Mesendoderm (in vitro differentiated cells): ENCODE data around the gene SLC6A2.

ENCODE experiments used
- DNase-seq: peaks from one replicate; pipeline ENCODE4 v3.0.0; 2013
- H2AK5ac ChIP-seq: 2 replicates; pipeline ENCODE4 v1.6.1; 2013; ENCODE audit warnings: low read length, inconsistent platforms
- H2BK120ac ChIP-seq: 2 replicates; pipeline ENCODE4 v1.6.1; 2013; ENCODE audit warnings: low read depth, mild to moderate bottlenecking, low read length, moderate library complexity, mixed read lengths
- H2BK15ac ChIP-seq: replicated peaks from 2 replicates; pipeline ENCODE4 v1.6.1; 2013; ENCODE audit warnings: low read depth, mild to moderate bottlenecking, moderate library complexity
- H2BK5ac ChIP-seq: 2 replicates; pipeline ENCODE4 v1.6.1; 2013; ENCODE audit warnings: low read length, inconsistent platforms
- H3K18ac ChIP-seq: 2 replicates; pipeline ENCODE4 v1.6.1; 2013; ENCODE audit warnings: mild to moderate bottlenecking, low read length, mixed read lengths
- H3K23ac ChIP-seq: one replicate; pipeline ENCODE4 v1.6.1; 2013; ENCODE audit warnings: low read length
- H3K27ac ChIP-seq: 2 replicates; pipeline ENCODE4 v1.5.1; 2013; ENCODE audit warnings: low read depth, mild to moderate bottlenecking, inconsistent platforms, low read length, moderate library complexity
- H3K27me3 ChIP-seq: 2 replicates; pipeline ENCODE4 v1.6.1; 2013; ENCODE audit warnings: low read length, control low read depth, mild to moderate bottlenecking, inconsistent platforms; ENCODE audit not compliant: insufficient read depth, poor library complexity
- H3K36me3 ChIP-seq: 2 replicates; pipeline ENCODE4 v1.6.1; 2013; ENCODE audit warnings: low read length, inconsistent platforms; ENCODE audit not compliant: control insufficient read depth, insufficient read depth
- H3K4ac ChIP-seq: one replicate; pipeline ENCODE4 v1.6.1; 2013; ENCODE audit warnings: low read depth, mild to moderate bottlenecking, low read length, moderate library complexity
- H3K4me1 ChIP-seq: 2 replicates; pipeline ENCODE4 v1.6.1; 2013; ENCODE audit warnings: low read depth, low read length, inconsistent platforms; ENCODE audit not compliant: control insufficient read depth
- H3K4me2 ChIP-seq: 2 replicates; pipeline ENCODE4 v1.6.1; 2013; ENCODE audit warnings: low read length
- H3K4me3 ChIP-seq: 2 replicates; pipeline ENCODE4 v1.5.1; 2013; ENCODE audit warnings: mild to moderate bottlenecking, low read length
- H3K56ac ChIP-seq: one replicate; pipeline ENCODE4 v1.6.1; 2013; ENCODE audit warnings: low read length
- H3K79me1 ChIP-seq: 2 replicates; pipeline ENCODE4 v1.6.1; 2013; ENCODE audit warnings: low read length, inconsistent platforms
- H3K79me2 ChIP-seq: 2 replicates; pipeline ENCODE4 v1.6.1; 2013; ENCODE audit warnings: mild to moderate bottlenecking, low read length; ENCODE audit not compliant: control insufficient read depth, insufficient read depth
- H3K9ac ChIP-seq: 2 replicates; pipeline ENCODE4 v1.6.1; 2013; ENCODE audit warnings: low read length, inconsistent platforms
- H4K5ac ChIP-seq: one replicate; pipeline ENCODE4 v1.6.1; 2013; ENCODE audit warnings: low read length
- H4K8ac ChIP-seq: one replicate; pipeline ENCODE4 v1.6.1; 2013; ENCODE audit warnings: low read depth, mild to moderate bottlenecking, control low read depth, low read length, moderate library complexity
- WGBS: extraction: QIAGEN DNeasy Blood & Tissue Kit; methylation state at CpG from one replicate; pipeline ENCODE4 v1.1.7; 2013; ENCODE audit warnings: low lambda C conversion rate, missing lambda C conversion rate; ENCODE audit not compliant: insufficient coverage; ENCODE audit errors: extremely low coverage; 5-methylcytosine and 5-hydroxymethylcytosine counted together

SLC6A2 gene

DNA sequence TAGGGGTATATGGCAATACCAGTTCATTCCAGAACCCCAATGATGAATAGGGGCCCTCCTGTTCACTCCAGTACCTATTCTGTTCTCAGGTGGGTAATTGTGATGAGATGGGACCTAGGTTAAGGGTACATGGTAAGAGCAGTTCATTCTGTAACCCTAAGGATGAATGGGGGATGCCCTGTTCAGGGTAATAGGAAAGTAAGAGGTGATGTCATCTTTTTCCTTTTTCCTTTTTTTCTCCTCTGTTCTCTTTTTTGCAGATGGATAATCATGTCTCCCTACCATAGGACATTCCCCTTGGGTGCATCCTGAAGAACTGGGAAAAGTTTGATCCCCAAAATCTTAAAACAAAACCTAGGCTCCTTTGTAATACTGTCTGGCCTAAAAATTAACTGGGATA, 25.0 kb upstream of the SLC6A2 start:
- no peak overlapping the region for H4K5ac ChIP-seq
- no peak overlapping the region for H2BK120ac ChIP-seq
- H3K4ac ChIP-seq: no peak overlapping the region
- H3K18ac ChIP-seq: no peak overlapping the region
- no peaks in the 10 kb centered on the region for H3K79me1 ChIP-seq
- no peak for DNase-seq
- H3K27me3 ChIP-seq: no peaks in the 10 kb centered on the region
- no peak overlapping the region for H4K8ac ChIP-seq
- H2BK5ac ChIP-seq: no peak overlapping the region
- H2AK5ac ChIP-seq: no peak overlapping the region
- H3K27ac ChIP-seq: no peak overlapping the region
- H3K56ac ChIP-seq: no peak overlapping the region
- H3K36me3 ChIP-seq: no peaks in the 10 kb centered on the region
- no peaks in the 10 kb centered on the region for H3K4me1 ChIP-seq
- no peak overlapping the region for H3K9ac ChIP-seq
- no peak overlapping the region for H3K4me3 ChIP-seq
- H2BK15ac ChIP-seq: no peak overlapping the region
- H3K23ac ChIP-seq: no peak overlapping the region
- no peak overlapping the region for H3K4me2 ChIP-seq
- no peaks in the 10 kb centered on the region for H3K79me2 ChIP-seq

DNA sequence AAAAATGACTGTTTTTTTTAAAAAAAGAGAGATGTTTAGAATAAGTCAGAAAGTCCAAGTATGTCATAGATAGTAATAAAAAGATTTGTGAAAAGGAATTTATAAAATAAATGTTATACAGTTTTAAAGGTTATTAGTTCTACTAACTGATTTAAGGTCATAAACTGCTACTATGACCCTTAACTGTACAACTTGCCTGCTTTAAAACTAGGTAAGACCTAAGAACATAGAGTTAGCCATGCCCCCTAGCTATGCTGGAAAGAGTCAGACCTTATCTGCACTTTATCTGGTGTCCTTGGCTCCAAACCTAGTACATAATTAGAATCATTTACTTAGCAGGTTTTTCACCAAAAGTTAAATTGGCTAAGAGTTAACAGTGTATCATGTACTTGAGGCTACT, 23.5 kb upstream of the SLC6A2 start:
- no peak overlapping the region for H2AK5ac ChIP-seq
- no peak overlapping the region for H2BK15ac ChIP-seq
- no peaks in the 10 kb centered on the region for H3K36me3 ChIP-seq
- H3K56ac ChIP-seq: no peak overlapping the region
- H4K8ac ChIP-seq: no peak overlapping the region
- H3K4me2 ChIP-seq: no peak overlapping the region
- no peaks in the 10 kb centered on the region for H3K79me1 ChIP-seq
- DNase-seq: no peak
- no peak overlapping the region for H3K4ac ChIP-seq
- H4K5ac ChIP-seq: no peak overlapping the region
- no peak overlapping the region for H2BK5ac ChIP-seq
- H3K27ac ChIP-seq: no peak overlapping the region
- H3K18ac ChIP-seq: no peak overlapping the region
- no peak overlapping the region for H3K4me3 ChIP-seq
- H3K9ac ChIP-seq: no peak overlapping the region
- no peak overlapping the region for H3K23ac ChIP-seq
- H3K27me3 ChIP-seq: no peaks in the 10 kb centered on the region
- H3K4me1 ChIP-seq: no peaks in the 10 kb centered on the region
- no peaks in the 10 kb centered on the region for H3K79me2 ChIP-seq
- H2BK120ac ChIP-seq: no peak overlapping the region

DNA sequence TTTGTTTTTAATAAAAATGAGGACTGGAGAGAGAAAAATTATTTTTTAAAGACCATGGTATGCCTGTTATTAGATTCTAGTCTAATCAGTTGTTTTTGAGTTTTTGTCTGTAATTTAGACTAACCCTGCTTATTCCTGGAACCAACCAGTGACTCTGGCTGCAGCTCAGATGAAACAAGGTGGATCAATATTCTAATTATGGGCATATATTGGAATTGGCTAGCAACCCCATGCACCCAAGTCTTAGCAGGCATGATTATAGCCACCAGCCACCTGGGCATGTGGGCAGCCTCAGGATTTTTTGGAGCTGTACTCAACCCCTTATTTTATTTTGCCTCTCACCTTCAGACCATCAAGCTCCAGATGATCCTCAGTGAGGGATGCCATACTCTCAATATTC, 21.6 kb upstream of the SLC6A2 start:
- no peak for DNase-seq
- Histone ChIP-seq H3K23ac (no peak overlapping the region), H4K5ac (no peak overlapping the region), H3K56ac (no peak overlapping the region), H3K27me3 (no peaks in the 10 kb centered on the region), H3K36me3 (no peaks in the 10 kb centered on the region), H3K4me1 (no peaks in the 10 kb centered on the region), H3K4me3 (no peak overlapping the region), H2AK5ac (no peak overlapping the region), H2BK120ac (no peak overlapping the region), H3K79me1 (no peaks in the 10 kb centered on the region), H3K4me2 (no peak overlapping the region), H4K8ac (no peak overlapping the region), H3K79me2 (no peaks in the 10 kb centered on the region), H2BK15ac (no peak overlapping the region), H3K18ac (no peak overlapping the region), H2BK5ac (no peak overlapping the region), H3K4ac (no peak overlapping the region), H3K27ac (no peak overlapping the region), H3K9ac (no peak overlapping the region)

DNA sequence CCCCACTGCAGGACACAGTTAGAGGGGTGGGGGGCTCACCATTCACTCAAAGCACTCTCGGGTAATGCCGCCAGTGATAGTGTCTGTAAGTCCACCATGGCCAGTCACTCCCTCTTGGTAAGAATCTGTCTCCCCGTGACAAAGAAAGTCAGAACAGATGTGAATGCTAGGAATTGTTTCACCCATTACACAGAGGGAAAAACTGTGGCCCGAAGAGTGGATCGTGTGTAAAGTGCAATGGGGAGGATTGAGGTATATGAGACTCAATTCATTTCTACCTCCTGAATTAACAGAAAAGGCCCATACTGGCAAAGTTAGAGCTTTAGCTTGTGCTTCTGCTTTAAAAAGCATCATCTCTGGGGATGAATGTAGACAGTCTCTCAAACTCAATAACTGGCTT, 17.5 kb upstream of the SLC6A2 start:
- no peak for DNase-seq
- no peaks in the 10 kb centered on the region for H3K27me3 ChIP-seq
- no peak overlapping the region for H3K27ac ChIP-seq
- H3K23ac ChIP-seq: no peak overlapping the region
- no peak overlapping the region for H3K56ac ChIP-seq
- no peaks in the 10 kb centered on the region for H3K79me2 ChIP-seq
- no peak overlapping the region for H3K4me3 ChIP-seq
- H3K9ac ChIP-seq: no peak overlapping the region
- H3K36me3 ChIP-seq: no peaks in the 10 kb centered on the region
- no peaks in the 10 kb centered on the region for H3K4me1 ChIP-seq
- H3K4ac ChIP-seq: no peak overlapping the region
- H2BK15ac ChIP-seq: no peak overlapping the region
- no peak overlapping the region for H2AK5ac ChIP-seq
- no peak overlapping the region for H2BK120ac ChIP-seq
- no peak overlapping the region for H3K18ac ChIP-seq
- no peak overlapping the region for H4K5ac ChIP-seq
- H2BK5ac ChIP-seq: no peak overlapping the region
- H3K4me2 ChIP-seq: no peak overlapping the region
- no peaks in the 10 kb centered on the region for H3K79me1 ChIP-seq
- H4K8ac ChIP-seq: no peak overlapping the region
- WGBS: no CpG with 5 or more reads among the region's 5 CpGs

DNA sequence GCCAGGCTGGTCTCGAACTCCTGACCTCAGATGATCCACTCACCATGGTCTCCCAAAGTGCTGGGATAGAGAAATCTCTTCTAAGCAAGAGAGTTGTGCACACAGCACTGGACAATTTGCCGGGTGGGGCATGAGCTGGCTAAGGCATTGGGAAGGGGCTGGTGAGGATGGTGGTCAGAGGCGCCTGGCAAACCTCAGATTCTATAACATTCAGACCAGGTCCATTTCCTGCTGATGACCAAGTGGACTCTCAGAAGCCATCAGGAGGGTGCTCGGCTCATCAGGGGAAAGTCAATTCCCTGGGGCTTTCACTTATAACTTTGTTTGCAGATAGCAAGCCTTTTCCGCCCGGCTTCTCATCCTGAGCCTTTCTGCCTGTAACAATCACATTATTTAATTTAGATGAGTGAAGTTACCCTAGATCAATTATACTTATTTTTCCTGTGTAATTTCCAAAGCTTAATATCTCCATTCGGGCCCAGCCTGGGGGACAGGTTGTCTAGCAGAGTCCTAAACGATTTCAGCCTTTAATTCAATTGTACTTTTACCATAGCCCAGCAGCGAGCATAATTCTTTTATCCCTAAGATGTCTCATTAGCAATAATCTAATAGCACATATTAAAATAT, 15.0 kb upstream of the SLC6A2 start:
- H3K27ac ChIP-seq: no peak overlapping the region
- H3K4ac ChIP-seq: no peak overlapping the region
- no peak overlapping the region for H4K8ac ChIP-seq
- no peak overlapping the region for H4K5ac ChIP-seq
- no peak overlapping the region for H2BK5ac ChIP-seq
- no peak overlapping the region for H2BK15ac ChIP-seq
- no peak overlapping the region for H3K18ac ChIP-seq
- WGBS: no CpG with 5 or more reads among the region's 9 CpGs
- H3K4me1 ChIP-seq: no peaks in the 10 kb centered on the region
- no peak for DNase-seq
- H3K79me2 ChIP-seq: no peaks in the 10 kb centered on the region
- no peaks in the 10 kb centered on the region for H3K27me3 ChIP-seq
- H2AK5ac ChIP-seq: no peak overlapping the region
- no peaks in the 10 kb centered on the region for H3K36me3 ChIP-seq
- no peak overlapping the region for H3K4me3 ChIP-seq
- no peak overlapping the region for H3K23ac ChIP-seq
- H3K4me2 ChIP-seq: no peak overlapping the region
- no peak overlapping the region for H2BK120ac ChIP-seq
- no peaks in the 10 kb centered on the region for H3K79me1 ChIP-seq
- no peak overlapping the region for H3K56ac ChIP-seq
- no peak overlapping the region for H3K9ac ChIP-seq

DNA sequence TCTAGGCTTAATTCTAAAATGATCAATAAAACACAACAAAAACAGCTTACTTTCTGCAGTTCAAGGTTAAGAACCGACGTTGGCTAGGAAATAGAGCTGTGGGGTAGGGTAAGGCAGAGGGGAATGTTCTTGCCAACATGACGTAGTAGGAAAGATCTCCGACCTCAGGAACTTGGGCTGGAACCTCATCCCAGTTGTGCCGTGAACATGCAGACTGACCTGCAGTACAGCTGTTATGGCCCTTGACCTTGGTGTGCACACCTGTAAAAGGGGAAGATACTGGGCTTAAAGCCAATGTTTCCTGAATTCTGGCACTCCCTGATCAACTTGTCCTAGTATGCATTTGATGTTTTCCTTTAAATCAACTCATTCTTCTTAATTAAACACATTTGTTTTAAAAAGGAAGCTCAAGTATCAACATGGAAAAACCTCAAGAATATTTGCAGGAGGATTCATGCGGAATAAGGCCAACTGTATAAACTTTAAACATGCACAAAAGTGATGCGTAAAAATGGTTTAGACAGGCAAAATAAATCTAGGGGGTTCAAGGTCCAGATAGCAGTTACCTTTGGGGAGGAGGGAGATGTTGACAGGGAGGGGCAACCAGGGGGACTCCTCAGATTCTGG, 14.2 kb upstream of the SLC6A2 start:
- no peak overlapping the region for H3K4ac ChIP-seq
- no peak overlapping the region for H2BK15ac ChIP-seq
- H4K5ac ChIP-seq: no peak overlapping the region
- DNase-seq: no peak
- no peak overlapping the region for H3K27ac ChIP-seq
- H3K23ac ChIP-seq: no peak overlapping the region
- no peaks in the 10 kb centered on the region for H3K4me1 ChIP-seq
- H3K36me3 ChIP-seq: no peaks in the 10 kb centered on the region
- H4K8ac ChIP-seq: no peak overlapping the region
- no peak overlapping the region for H3K56ac ChIP-seq
- no peak overlapping the region for H3K18ac ChIP-seq
- H2BK5ac ChIP-seq: no peak overlapping the region
- H3K4me2 ChIP-seq: no peak overlapping the region
- H2BK120ac ChIP-seq: no peak overlapping the region
- no peak overlapping the region for H3K9ac ChIP-seq
- H3K79me1 ChIP-seq: no peaks in the 10 kb centered on the region
- WGBS: no CpG with 5 or more reads among the region's 7 CpGs
- H2AK5ac ChIP-seq: no peak overlapping the region
- H3K79me2 ChIP-seq: no peaks in the 10 kb centered on the region
- no peaks in the 10 kb centered on the region for H3K27me3 ChIP-seq
- H3K4me3 ChIP-seq: no peak overlapping the region
